HCT116 (cell line): ENCODE data around the gene GPC5.

ENCODE experiments used
- CBX3 ChIP-seq: IDR thresholded peaks from 2 replicates; pipeline ENCODE4 v1.6.1; 2012; ENCODE audit warnings: low read depth
- CEBPB ChIP-seq: IDR thresholded peaks from 2 replicates; pipeline ENCODE4 v1.6.1; 2012; ENCODE audit warnings: low read depth
- EGR1 ChIP-seq: IDR thresholded peaks from 2 replicates; pipeline ENCODE4 v1.6.1; 2012; ENCODE audit warnings: low read depth
- EZH2 ChIP-seq: fragments of 200-600 bp; sonication (generic); IDR thresholded peaks from 2 replicates; pipeline ENCODE4 v1.6.1; 2017; ENCODE audit warnings: antibody characterized with exemption, mixed run types
- POLR2A ChIP-seq: IDR thresholded peaks from 2 replicates; pipeline ENCODE4 v1.7.0; 2011; ENCODE audit warnings: borderline replicate concordance; ENCODE audit not compliant: insufficient read depth, insufficient read length; ENCODE audit errors: extremely low read depth
- POLR2AphosphoS5 ChIP-seq: IDR thresholded peaks from 2 replicates; pipeline ENCODE4 v1.6.1; 2011; ENCODE audit warnings: mild to moderate bottlenecking, low read depth, low read length, moderate library complexity
- RAD21 ChIP-seq: IDR thresholded peaks from 2 replicates; pipeline ENCODE4 v1.6.1; 2012; ENCODE audit warnings: low read depth, mild to moderate bottlenecking
- SP1 ChIP-seq: IDR thresholded peaks from 2 replicates; pipeline ENCODE4 v1.6.1; 2012; ENCODE audit warnings: low read depth
- ZFX ChIP-seq: fragments of 450-650 bp; IDR thresholded peaks from 2 replicates; pipeline ENCODE4 v1.6.1; 2017
- ZNF274 ChIP-seq: fragments of 200-500 bp; sonication (Bioruptor generic); IDR thresholded peaks from 2 replicates; pipeline ENCODE4 v1.6.1; 2014; ENCODE audit warnings: mild to moderate bottlenecking, low read depth, low read length, inconsistent platforms
- TF ChIP-seq, protein P1 (sequence below): IDR thresholded peaks from 2 replicates; pipeline ENCODE4 v1.6.1; 2012
- TF ChIP-seq, protein P2 (sequence below): IDR thresholded peaks from 2 replicates; pipeline ENCODE4 v1.6.1; 2012; ENCODE audit warnings: low read depth
- TF ChIP-seq, protein P3 (sequence below), 3 experiments: fragments of 200-600 bp in 1 of 3; sonication (generic) in 1 of 3; IDR thresholded peaks in 2 of 3; conservative IDR thresholded peaks in 1 of 3; 2 replicates each; pipeline ENCODE4 v1.5.1; 2012 to 2017; ENCODE audit warnings: low read depth in 2 of 3, low read length in 2 of 3, antibody characterized with exemption in 1 of 3, borderline replicate concordance in 1 of 3, control low read depth in 1 of 3, mild to moderate bottlenecking in 1 of 3, mixed read lengths in 1 of 3, mixed run types in 1 of 3, moderate library complexity in 1 of 3; ENCODE audit not compliant: insufficient read depth in 1 of 3

DNA sequence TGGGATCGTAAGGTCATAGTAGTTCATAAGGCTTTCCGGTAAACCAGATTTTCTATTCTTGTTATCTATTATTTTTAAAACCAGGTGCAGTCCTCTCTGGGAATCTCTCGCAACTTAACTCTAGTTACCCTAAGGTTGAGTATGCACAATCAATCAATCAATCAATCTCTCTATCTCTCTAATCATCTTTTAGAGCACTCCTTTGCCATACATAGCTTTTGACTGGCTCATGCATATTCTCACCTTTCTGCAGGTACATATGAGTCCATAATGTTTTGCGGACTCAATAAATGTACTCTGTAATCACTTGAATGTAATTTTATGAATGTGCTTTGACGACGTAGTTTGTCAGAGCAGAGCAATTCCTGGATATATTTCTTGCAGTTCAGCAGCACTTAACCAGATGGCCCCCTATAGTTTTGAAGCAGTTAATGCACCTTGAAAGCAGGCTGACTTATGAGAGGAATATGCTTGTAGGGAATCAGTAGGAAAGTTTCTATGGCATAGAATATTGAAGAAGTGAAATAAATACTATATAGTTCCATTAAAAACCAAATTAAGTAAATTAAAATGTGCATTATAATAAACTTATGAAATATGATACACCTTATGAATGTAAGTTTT is 524.7 kb downstream of the GPC5 start:
- TF ChIP-seq EZH2 (no peak), EGR1 (no peak), POLR2A (no peak), SP1 (no peak), RAD21 (no peak), CEBPB (no peak), POLR2AphosphoS5 (no peak), ZFX (no peak), ZNF274 (no peak), CBX3 (no peak)
- TF ChIP-seq, protein P1, sequence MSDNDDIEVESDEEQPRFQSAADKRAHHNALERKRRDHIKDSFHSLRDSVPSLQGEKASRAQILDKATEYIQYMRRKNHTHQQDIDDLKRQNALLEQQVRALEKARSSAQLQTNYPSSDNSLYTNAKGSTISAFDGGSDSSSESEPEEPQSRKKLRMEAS = no peak
- TF ChIP-seq, protein P2, sequence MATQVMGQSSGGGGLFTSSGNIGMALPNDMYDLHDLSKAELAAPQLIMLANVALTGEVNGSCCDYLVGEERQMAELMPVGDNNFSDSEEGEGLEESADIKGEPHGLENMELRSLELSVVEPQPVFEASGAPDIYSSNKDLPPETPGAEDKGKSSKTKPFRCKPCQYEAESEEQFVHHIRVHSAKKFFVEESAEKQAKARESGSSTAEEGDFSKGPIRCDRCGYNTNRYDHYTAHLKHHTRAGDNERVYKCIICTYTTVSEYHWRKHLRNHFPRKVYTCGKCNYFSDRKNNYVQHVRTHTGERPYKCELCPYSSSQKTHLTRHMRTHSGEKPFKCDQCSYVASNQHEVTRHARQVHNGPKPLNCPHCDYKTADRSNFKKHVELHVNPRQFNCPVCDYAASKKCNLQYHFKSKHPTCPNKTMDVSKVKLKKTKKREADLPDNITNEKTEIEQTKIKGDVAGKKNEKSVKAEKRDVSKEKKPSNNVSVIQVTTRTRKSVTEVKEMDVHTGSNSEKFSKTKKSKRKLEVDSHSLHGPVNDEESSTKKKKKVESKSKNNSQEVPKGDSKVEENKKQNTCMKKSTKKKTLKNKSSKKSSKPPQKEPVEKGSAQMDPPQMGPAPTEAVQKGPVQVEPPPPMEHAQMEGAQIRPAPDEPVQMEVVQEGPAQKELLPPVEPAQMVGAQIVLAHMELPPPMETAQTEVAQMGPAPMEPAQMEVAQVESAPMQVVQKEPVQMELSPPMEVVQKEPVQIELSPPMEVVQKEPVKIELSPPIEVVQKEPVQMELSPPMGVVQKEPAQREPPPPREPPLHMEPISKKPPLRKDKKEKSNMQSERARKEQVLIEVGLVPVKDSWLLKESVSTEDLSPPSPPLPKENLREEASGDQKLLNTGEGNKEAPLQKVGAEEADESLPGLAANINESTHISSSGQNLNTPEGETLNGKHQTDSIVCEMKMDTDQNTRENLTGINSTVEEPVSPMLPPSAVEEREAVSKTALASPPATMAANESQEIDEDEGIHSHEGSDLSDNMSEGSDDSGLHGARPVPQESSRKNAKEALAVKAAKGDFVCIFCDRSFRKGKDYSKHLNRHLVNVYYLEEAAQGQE = no peak
- TF ChIP-seq, protein P3, sequence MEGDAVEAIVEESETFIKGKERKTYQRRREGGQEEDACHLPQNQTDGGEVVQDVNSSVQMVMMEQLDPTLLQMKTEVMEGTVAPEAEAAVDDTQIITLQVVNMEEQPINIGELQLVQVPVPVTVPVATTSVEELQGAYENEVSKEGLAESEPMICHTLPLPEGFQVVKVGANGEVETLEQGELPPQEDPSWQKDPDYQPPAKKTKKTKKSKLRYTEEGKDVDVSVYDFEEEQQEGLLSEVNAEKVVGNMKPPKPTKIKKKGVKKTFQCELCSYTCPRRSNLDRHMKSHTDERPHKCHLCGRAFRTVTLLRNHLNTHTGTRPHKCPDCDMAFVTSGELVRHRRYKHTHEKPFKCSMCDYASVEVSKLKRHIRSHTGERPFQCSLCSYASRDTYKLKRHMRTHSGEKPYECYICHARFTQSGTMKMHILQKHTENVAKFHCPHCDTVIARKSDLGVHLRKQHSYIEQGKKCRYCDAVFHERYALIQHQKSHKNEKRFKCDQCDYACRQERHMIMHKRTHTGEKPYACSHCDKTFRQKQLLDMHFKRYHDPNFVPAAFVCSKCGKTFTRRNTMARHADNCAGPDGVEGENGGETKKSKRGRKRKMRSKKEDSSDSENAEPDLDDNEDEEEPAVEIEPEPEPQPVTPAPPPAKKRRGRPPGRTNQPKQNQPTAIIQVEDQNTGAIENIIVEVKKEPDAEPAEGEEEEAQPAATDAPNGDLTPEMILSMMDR (IDR thresholded peaks at IDR 0.05 in 2 of 3, conservative IDR thresholded peaks at IDR 0.05 in 1 of 3; ENCODE audit: borderline replicate concordance in 1 of 3, insufficient read depth in 1 of 3, low read depth in 2 of 3, low read length in 2 of 3) = no peak
